WTC11 (cell line): Measurements from ENCODE around the gene SWAP70. TPM values are rescaled to one million over a fixed set of nuclear protein-coding genes. Genes with fewer than 3 reads are reported as not detected.

Experiments used
- ATAC-seq: fragments of 200-7000 bp; cut with Tn5 transposase; 2 replicates; pipeline ENCODE4 v1.10.0; 2021; ENCODE audit warnings: mild to moderate bottlenecking, moderate library complexity
- CTCF ChIA-PET: fragments of 300-600 bp; sonication (Branson Sonifier 250); formaldehyde crosslinking; loops from one replicate; lab custom pipeline; 2021; ENCODE audit warnings: antibody characterized with exemption; lab: Charles Lee
- POLR2A ChIA-PET: fragments of 350-600 bp; sonication (Branson Sonifier 250); formaldehyde crosslinking; loops from one replicate; lab custom pipeline; 2021; ENCODE audit warnings: antibody characterized with exemption; lab: Charles Lee
- DNase-seq: peaks from one replicate; pipeline ENCODE4 v3.0.0; 2021; ENCODE audit warnings: low spot score
- H3K27ac Mint-ChIP-seq: 2 replicates; pipeline ENCODE4 v1.8.0; 2021; ENCODE audit warnings: mixed read lengths
- H3K27me3 Mint-ChIP-seq: 2 replicates; pipeline ENCODE4 v1.8.0; 2021; ENCODE audit warnings: low read depth, mild to moderate bottlenecking, moderate library complexity, mixed read lengths
- H3K36me3 Mint-ChIP-seq: 2 replicates; pipeline ENCODE4 v1.8.0; 2021; ENCODE audit warnings: mixed read lengths
- H3K4me1 Mint-ChIP-seq: 2 replicates; pipeline ENCODE4 v1.8.0; 2022; ENCODE audit warnings: mixed read lengths
- H3K4me3 Mint-ChIP-seq: 2 replicates; pipeline ENCODE4 v1.8.0; 2021; ENCODE audit warnings: mild to moderate bottlenecking, moderate library complexity, mixed read lengths
- H3K9me3 Mint-ChIP-seq: 2 replicates; pipeline ENCODE4 v1.8.0; 2021; ENCODE audit warnings: mixed read lengths
- CBFB ChIP-seq: sonication (generic); formaldehyde crosslinking; IDR thresholded peaks from 2 replicates; pipeline ENCODE4 v1.8.1; 2022; ENCODE audit warnings: mild to moderate bottlenecking, low read depth, missing genetic modification reagents
- CREM ChIP-seq: sonication (generic); formaldehyde crosslinking; IDR thresholded peaks from 2 replicates; pipeline ENCODE4 v1.8.1; 2022; ENCODE audit warnings: mild to moderate bottlenecking, missing genetic modification reagents, moderate library complexity
- FOXJ3 ChIP-seq: sonication (generic); formaldehyde crosslinking; IDR thresholded peaks from 2 replicates; pipeline ENCODE4 v1.9.0; 2021; ENCODE audit warnings: missing genetic modification reagents, mild to moderate bottlenecking, borderline replicate concordance
- FOXK1 ChIP-seq: sonication (generic); formaldehyde crosslinking; IDR thresholded peaks from 2 replicates; pipeline ENCODE4 v1.8.0; 2022; ENCODE audit warnings: mild to moderate bottlenecking, moderate library complexity, missing genetic modification reagents
- GABPB1 ChIP-seq: sonication (generic); formaldehyde crosslinking; IDR thresholded peaks from 2 replicates; pipeline ENCODE4 v1.8.1; 2023; ENCODE audit warnings: mild to moderate bottlenecking, missing genetic modification reagents
- GRHL2 ChIP-seq: fragments of 250-450 bp; sonication (Bioruptor Pico); IDR thresholded peaks from 2 replicates; pipeline ENCODE4 v1.8.0; 2022; ENCODE audit warnings: mild to moderate bottlenecking, moderate library complexity; ENCODE audit not compliant: insufficient replicate concordance, severe bottlenecking
- NFYB ChIP-seq: sonication (generic); formaldehyde crosslinking; conservative IDR thresholded peaks from 2 replicates; pipeline ENCODE4 v1.8.0; 2022; ENCODE audit warnings: low read depth, missing genetic modification reagents
- NR2C2 ChIP-seq: sonication (generic); formaldehyde crosslinking; IDR thresholded peaks from 2 replicates; pipeline ENCODE4 v1.8.0; 2022; ENCODE audit warnings: mild to moderate bottlenecking, missing genetic modification reagents
- SOX15 ChIP-seq: fragments of 250-450 bp; sonication (Bioruptor Pico); IDR thresholded peaks from 2 replicates; pipeline ENCODE4 v1.9.0; 2021; ENCODE audit warnings: mild to moderate bottlenecking
- TCF7 ChIP-seq: sonication (generic); formaldehyde crosslinking; IDR thresholded peaks from 2 replicates; pipeline ENCODE4 v1.8.0; 2022; ENCODE audit warnings: mild to moderate bottlenecking, low read depth, missing genetic modification reagents, moderate library complexity
- ZBTB43 ChIP-seq: sonication (generic); formaldehyde crosslinking; IDR thresholded peaks from 2 replicates; pipeline ENCODE4 v1.8.1; 2023; ENCODE audit warnings: mild to moderate bottlenecking, missing genetic modification reagents
- ZNF121 ChIP-seq: sonication (generic); formaldehyde crosslinking; IDR thresholded peaks from 2 replicates; pipeline ENCODE4 v1.8.0; 2023; ENCODE audit warnings: missing genetic modification reagents
- ZNF232 ChIP-seq: sonication (generic); formaldehyde crosslinking; IDR thresholded peaks from 2 replicates; pipeline ENCODE4 v1.8.0; 2022; ENCODE audit warnings: mild to moderate bottlenecking, missing genetic modification reagents
- ZNF416 ChIP-seq: fragments of 250-450 bp; sonication (Bioruptor Pico); IDR thresholded peaks from 2 replicates; pipeline ENCODE4 v1.9.0; 2021; ENCODE audit warnings: mild to moderate bottlenecking, inconsistent platforms
- ZNF425 ChIP-seq: fragments of 250-450 bp; sonication (Bioruptor Pico); conservative IDR thresholded peaks from 2 replicates; pipeline ENCODE4 v1.9.0; 2021; ENCODE audit warnings: mild to moderate bottlenecking
- ZNF512 ChIP-seq: sonication (generic); formaldehyde crosslinking; IDR thresholded peaks from 2 replicates; pipeline ENCODE4 v1.8.1; 2022; ENCODE audit warnings: missing genetic modification reagents, borderline replicate concordance
- total RNA-seq: library from RNA; stranded (reverse); gene quantifications from 3 replicates; pipeline ENCODE4 v1.2.3, GENCODE V29; 2021
- TF ChIP-seq, protein P1 (sequence below): fragments of 250-450 bp; sonication (Bioruptor Pico); IDR thresholded peaks from 2 replicates; pipeline ENCODE4 v1.9.0; 2021; ENCODE audit warnings: mild to moderate bottlenecking
- TF ChIP-seq, protein P2 (sequence below): sonication (generic); formaldehyde crosslinking; IDR thresholded peaks from 2 replicates; pipeline ENCODE4 v1.8.0; 2022; ENCODE audit warnings: mild to moderate bottlenecking, missing genetic modification reagents
- TF ChIP-seq, protein P3 (sequence below): sonication (generic); formaldehyde crosslinking; IDR thresholded peaks from 2 replicates; pipeline ENCODE4 v1.8.0; 2023; ENCODE audit warnings: missing genetic modification reagents, mild to moderate bottlenecking, borderline replicate concordance

The SWAP70 gene
- total RNA-seq, 1 experiment from 2014 or later = 24.1 TPM

DNA sequence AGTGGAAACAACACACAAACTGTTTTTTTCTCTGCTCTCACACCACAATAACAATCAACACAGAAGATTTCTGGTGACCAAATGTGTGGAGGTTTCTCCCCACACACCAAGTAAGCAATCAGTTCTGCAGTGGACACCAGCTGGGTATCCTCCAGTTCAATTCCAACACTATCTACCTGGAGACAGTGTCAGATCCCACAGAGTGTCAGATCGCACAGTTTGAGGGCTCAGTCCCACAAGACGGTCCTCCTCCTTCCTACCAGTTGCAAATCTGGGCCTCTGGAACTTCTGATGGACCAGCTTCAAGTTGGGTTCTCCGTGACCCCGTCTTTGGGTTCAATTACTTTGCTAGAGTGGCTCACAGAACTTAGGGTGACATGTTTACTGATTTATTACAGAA is 9.0 kb downstream of the SWAP70 start (continued):
- TF ChIP-seq ZNF512 (CRISPR knock-in tag) = no peak
- TF ChIP-seq, protein P1, sequence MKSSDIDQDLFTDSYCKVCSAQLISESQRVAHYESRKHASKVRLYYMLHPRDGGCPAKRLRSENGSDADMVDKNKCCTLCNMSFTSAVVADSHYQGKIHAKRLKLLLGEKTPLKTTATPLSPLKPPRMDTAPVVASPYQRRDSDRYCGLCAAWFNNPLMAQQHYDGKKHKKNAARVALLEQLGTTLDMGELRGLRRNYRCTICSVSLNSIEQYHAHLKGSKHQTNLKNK (CRISPR knock-in tag) = no peak
- no peak for TF ChIP-seq ZNF425 (CRISPR knock-in tag)
- no peak for TF ChIP-seq FOXK1 (CRISPR knock-in tag)
- TF ChIP-seq SOX15 (CRISPR knock-in tag) = no peak
- TF ChIP-seq, protein P2, sequence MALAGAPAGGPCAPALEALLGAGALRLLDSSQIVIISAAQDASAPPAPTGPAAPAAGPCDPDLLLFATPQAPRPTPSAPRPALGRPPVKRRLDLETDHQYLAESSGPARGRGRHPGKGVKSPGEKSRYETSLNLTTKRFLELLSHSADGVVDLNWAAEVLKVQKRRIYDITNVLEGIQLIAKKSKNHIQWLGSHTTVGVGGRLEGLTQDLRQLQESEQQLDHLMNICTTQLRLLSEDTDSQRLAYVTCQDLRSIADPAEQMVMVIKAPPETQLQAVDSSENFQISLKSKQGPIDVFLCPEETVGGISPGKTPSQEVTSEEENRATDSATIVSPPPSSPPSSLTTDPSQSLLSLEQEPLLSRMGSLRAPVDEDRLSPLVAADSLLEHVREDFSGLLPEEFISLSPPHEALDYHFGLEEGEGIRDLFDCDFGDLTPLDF (CRISPR knock-in tag) = no peak
- no peak for TF ChIP-seq CREM (CRISPR knock-in tag)
- TF ChIP-seq GRHL2 (CRISPR knock-in tag) = no peak
- TF ChIP-seq TCF7 = no peak

- Mint-ChIP-seq H3K36me3 (no peaks in the 10 kb centered on the region), H3K27me3 (no peaks in the 10 kb centered on the region), H3K4me3 (peak overlapping the region; percentile 70), H3K27ac (peak overlapping the region; percentile 98)
- ChIA-PET CTCF (interaction anchor here (0.9 to 1.6 kb wide), 6 partner anchors 14 to 170 kb away, joined by 3 to 8 read pairs (median 5); no protein-coding TSS in a partner anchor), POLR2A (interaction anchor here (0.6 to 2.1 kb wide), 3 partner anchors 11 to 217 kb away, joined by 3 to 8 read pairs (median 3); partner anchors contain the start of gene SWAP70)
- ATAC-seq = peak; percentile 87
- TF ChIP-seq FOXK1 (CRISPR knock-in tag) = 0 out of 2 replicates have a peak, but pooled peaks have one; percentile 44
- TF ChIP-seq ZNF232 (CRISPR knock-in tag) = no peak
- TF ChIP-seq, all 79 proteins: peak for 1
- DNase-seq = peak; percentile 26
- no peaks in the 10 kb centered on the region for H3K9me3 Mint-ChIP-seq
- peaks cover 53% of the 10 kb centered on the region for H3K4me1 Mint-ChIP-seq
Observed at GRCh38 chr11:9675691-9676090, 11.8 kb downstream of the SWAP70 start.

DNA sequence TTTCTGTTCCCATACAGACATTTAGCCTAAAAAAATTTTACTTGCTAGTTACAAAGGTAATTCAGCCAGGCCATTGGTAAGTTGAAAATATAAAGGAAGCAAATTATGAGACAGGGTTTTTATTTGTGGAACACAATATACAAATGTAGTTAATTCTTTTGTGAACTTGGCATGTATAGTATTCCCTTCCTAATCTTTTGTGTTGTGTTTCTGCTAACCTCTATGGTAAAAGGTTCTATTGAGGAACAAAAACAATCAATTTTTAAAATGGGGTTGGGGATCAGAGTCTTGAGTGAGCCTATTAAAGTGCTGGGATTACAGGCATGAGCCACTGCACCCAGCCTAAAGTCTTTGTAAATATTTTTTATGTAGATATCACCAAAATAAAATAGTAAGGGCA is 14.1 kb downstream of the SWAP70 start:
- Mint-ChIP-seq H3K9me3 (no peaks in the 10 kb centered on the region), H3K27me3 (no peaks in the 10 kb centered on the region), H3K4me3 (no peak overlapping the region), H3K36me3 (no peaks in the 10 kb centered on the region), H3K27ac (peak overlapping the region; percentile 61; the same call in 1 of the 2 replicates), H3K4me1 (peaks cover 55% of the 10 kb centered on the region)
- ChIA-PET CTCF (interaction anchor here (1.0 to 1.9 kb wide), 3 partner anchors 14 to 70 kb away, joined by 4 to 7 read pairs (median 4); partner anchors contain the start of gene SWAP70), POLR2A (interaction anchor here (1.1 kb wide), 1 partner anchor 14 kb away, joined by 3 read pairs; no protein-coding TSS in a partner anchor)
- ATAC-seq = no peak
- no peak for DNase-seq
- TF ChIP-seq NFYB (CRISPR knock-in tag) (no peak), ZNF416 (CRISPR knock-in tag) (no peak), FOXK1 (CRISPR knock-in tag) (no peak), FOXJ3 (CRISPR knock-in tag) (no peak), ZNF512 (CRISPR knock-in tag) (no peak), ZBTB43 (CRISPR knock-in tag) (no peak), NR2C2 (CRISPR knock-in tag) (no peak), GABPB1 (CRISPR knock-in tag) (no peak), CBFB (CRISPR knock-in tag) (no peak), ZNF121 (CRISPR knock-in tag) (no peak)
- TF ChIP-seq, protein P3, sequence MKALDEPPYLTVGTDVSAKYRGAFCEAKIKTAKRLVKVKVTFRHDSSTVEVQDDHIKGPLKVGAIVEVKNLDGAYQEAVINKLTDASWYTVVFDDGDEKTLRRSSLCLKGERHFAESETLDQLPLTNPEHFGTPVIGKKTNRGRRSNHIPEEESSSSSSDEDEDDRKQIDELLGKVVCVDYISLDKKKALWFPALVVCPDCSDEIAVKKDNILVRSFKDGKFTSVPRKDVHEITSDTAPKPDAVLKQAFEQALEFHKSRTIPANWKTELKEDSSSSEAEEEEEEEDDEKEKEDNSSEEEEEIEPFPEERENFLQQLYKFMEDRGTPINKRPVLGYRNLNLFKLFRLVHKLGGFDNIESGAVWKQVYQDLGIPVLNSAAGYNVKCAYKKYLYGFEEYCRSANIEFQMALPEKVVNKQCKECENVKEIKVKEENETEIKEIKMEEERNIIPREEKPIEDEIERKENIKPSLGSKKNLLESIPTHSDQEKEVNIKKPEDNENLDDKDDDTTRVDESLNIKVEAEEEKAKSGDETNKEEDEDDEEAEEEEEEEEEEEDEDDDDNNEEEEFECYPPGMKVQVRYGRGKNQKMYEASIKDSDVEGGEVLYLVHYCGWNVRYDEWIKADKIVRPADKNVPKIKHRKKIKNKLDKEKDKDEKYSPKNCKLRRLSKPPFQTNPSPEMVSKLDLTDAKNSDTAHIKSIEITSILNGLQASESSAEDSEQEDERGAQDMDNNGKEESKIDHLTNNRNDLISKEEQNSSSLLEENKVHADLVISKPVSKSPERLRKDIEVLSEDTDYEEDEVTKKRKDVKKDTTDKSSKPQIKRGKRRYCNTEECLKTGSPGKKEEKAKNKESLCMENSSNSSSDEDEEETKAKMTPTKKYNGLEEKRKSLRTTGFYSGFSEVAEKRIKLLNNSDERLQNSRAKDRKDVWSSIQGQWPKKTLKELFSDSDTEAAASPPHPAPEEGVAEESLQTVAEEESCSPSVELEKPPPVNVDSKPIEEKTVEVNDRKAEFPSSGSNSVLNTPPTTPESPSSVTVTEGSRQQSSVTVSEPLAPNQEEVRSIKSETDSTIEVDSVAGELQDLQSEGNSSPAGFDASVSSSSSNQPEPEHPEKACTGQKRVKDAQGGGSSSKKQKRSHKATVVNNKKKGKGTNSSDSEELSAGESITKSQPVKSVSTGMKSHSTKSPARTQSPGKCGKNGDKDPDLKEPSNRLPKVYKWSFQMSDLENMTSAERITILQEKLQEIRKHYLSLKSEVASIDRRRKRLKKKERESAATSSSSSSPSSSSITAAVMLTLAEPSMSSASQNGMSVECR (CRISPR knock-in tag) = no peak
